NCI-H526 treated with DMSO at 0.1 percent for 48 hours (cell line): ENCODE measurements around the gene ALG2.
"Not testable (repeated sequence)": the region's sequence is repeated elsewhere in the genome, so short reads cannot be mapped to it uniquely, and the experiment has no call there.

Experiments
- DNase-seq: peaks from one replicate; lab custom pipeline; 2025; lab: John Stamatoyannopoulos, UW

The ALG2 gene

GRCh38 chr9:99238331-99238730 lies 16.6 kb upstream of the ALG2 start:
- no peak for DNase-seq

GRCh38 chr9:99237849-99238248 lies 16.1 kb upstream of the ALG2 start:
- DNase-seq = not testable (repeated sequence)

GRCh38 chr9:99237356-99237755 lies 15.6 kb upstream of the ALG2 start:
- DNase-seq = no peak

- no peak for DNase-seq
Measured at GRCh38 chr9:99235926-99236634, 14.3 kb upstream of the ALG2 start.

- no peak for DNase-seq
Measured at GRCh38 chr9:99235069-99235468, 13.3 kb upstream of the ALG2 start.

- DNase-seq = no peak
Measured at GRCh38 chr9:99234618-99235017, 12.9 kb upstream of the ALG2 start.

- DNase-seq = no peak
Measured at GRCh38 chr9:99231711-99232110, 10.0 kb upstream of the ALG2 start.

GRCh38 chr9:99230206-99230605 lies 8.5 kb upstream of the ALG2 start:
- no peak for DNase-seq

- no peak for DNase-seq
Measured at GRCh38 chr9:99226054-99226453, 4.3 kb upstream of the ALG2 start.

GRCh38 chr9:99224445-99224844 lies 2.7 kb upstream of the ALG2 start:
- DNase-seq = no peak

GRCh38 chr9:99222416-99223270 lies 901 bp upstream of the ALG2 start:
- DNase-seq = no peak

- no peak for DNase-seq
Measured at GRCh38 chr9:99221266-99221620, 499 bp downstream of the ALG2 start.

GRCh38 chr9:99220011-99220410 lies 1.7 kb downstream of the ALG2 start:
- DNase-seq = no peak

- DNase-seq = no peak
Measured at GRCh38 chr9:99216073-99216472, 5.7 kb downstream of the ALG2 start.

- DNase-seq = no peak
Measured at GRCh38 chr9:99213197-99213596, 8.5 kb downstream of the ALG2 start.

GRCh38 chr9:99211746-99212145 lies 10.0 kb downstream of the ALG2 start:
- DNase-seq = no peak

- DNase-seq = no peak
Measured at GRCh38 chr9:99210572-99210971, 11.2 kb downstream of the ALG2 start.

- DNase-seq = no peak
Measured at GRCh38 chr9:99201603-99202002, 20.1 kb downstream of the ALG2 start.

GRCh38 chr9:99199938-99200539 lies 21.7 kb downstream of the ALG2 start:
- no peak for DNase-seq

GRCh38 chr9:99197987-99198386 lies 23.8 kb downstream of the ALG2 start:
- no peak for DNase-seq

GRCh38 chr9:99197124-99197630 lies 24.6 kb downstream of the ALG2 start:
- no peak for DNase-seq

- DNase-seq = not testable (repeated sequence)
Measured at GRCh38 chr9:99196484-99196883, 25.3 kb downstream of the ALG2 start.

- DNase-seq = no peak
Measured at GRCh38 chr9:99193466-99193821, 28.3 kb downstream of the ALG2 start.
